ENCODE data around the gene C1QTNF9B. TPM values are rescaled to one million over a fixed set of nuclear protein-coding genes. Genes with fewer than 3 reads are reported as not detected.

C1QTNF9B gene
- total RNA-seq, 6 donors from 2014 or later, result not detected

DNA sequence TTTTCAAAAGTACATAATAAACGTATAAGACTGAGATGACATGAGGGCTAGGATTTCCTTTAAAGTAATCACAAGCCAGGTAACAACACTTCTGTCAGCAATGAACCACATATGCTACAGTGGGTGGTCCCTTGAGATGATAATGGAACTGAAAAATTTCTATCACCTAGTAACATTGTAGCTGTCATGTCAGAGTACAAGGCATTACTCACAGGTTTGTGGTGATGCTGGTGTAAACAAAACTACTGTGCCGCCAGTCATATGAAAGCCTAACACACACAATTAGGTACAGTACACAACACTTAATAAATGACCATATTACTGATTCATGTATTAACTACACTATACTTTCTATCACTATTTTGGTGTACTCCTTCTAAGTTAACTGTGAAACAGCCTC, 45.0 kb downstream of the C1QTNF9B start:
- TF ChIP-seq CTCF (IDR thresholded peaks at IDR 0.05) (no peak), EP300 (IDR thresholded peaks at IDR 0.05) (no peak), POLR2A (IDR thresholded peaks at IDR 0.05) (no peak), POLR2AphosphoS5 (IDR thresholded peaks at IDR 0.05) (no peak)
- H3K27ac ChIP-seq, result no peak overlapping the region
- no peaks in the 10 kb centered on the region for H3K4me1 ChIP-seq
- H3K4me3 ChIP-seq, result no peak overlapping the region
- H3K36me3 ChIP-seq, result peaks cover 0 to 5% (median 0%) of the 10 kb centered on the region in 4 donors
- no peaks in the 10 kb centered on the region for H3K27me3 ChIP-seq
- no peaks in the 10 kb centered on the region for H3K9me3 ChIP-seq
- ATAC-seq (ENCODE audit: low FRiP score in 2 of 2) (no peak), DNase-seq (no peak)
- 50 to 100% methylated on average over 1 to 2 of the region's 2 CpGs for WGBS, 2 donors

DNA sequence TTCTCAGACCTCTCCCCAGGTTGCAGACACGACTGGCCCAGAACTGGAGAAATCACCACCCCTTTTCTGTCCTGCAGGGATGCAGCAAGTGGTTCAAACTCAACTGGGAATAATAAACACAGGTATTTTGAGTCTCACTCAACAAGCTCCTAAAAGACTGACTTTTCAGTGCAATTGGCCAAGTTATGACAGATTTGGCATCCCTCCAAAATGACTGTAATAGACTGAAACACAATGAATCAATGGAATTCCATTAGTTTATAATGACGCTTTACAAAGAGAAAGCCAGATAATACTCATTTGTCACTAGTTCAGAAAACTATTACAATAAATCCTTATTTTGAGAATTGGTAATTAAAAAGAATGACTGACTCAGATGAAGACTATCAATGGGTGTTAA, 46.2 kb downstream of the C1QTNF9B start:
- TF ChIP-seq EP300 (IDR thresholded peaks at IDR 0.05), result no peak
- no peak for TF ChIP-seq CTCF (IDR thresholded peaks at IDR 0.05)
- no peak for TF ChIP-seq POLR2AphosphoS5 (IDR thresholded peaks at IDR 0.05)
- TF ChIP-seq POLR2A (IDR thresholded peaks at IDR 0.05), result no peak
- Histone ChIP-seq H3K36me3 (peaks cover 0 to 4% (median 0%) of the 10 kb centered on the region in 4 donors), H3K9me3 (no peaks in the 10 kb centered on the region), H3K27me3 (no peaks in the 10 kb centered on the region), H3K27ac (no peak overlapping the region), H3K4me3 (no peak overlapping the region), H3K4me1 (no peaks in the 10 kb centered on the region)
- no peak for ATAC-seq (ENCODE audit: low FRiP score in 2 of 2)
- WGBS, 2 donors, result 80 to 91% methylated on average over 2 of the region's 2 CpGs
- no peak for DNase-seq

DNA sequence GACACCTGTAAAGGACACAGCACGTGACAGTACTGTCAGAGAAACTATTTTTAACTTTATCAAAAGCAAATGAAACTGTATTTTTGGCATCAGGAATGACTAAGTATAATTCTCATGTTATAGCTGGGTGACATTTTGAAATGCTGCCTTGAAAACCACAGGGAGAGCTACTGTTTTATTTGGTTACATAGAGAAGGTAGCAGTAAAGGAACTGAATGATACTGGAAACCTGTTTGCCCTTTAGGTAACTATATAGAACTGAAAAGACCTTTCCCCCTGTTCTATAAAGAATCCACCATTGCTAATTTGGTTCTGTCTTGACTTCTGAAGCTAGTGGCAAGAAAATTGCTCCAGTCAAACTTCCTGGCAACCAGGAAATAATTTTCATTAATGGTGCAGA, 47.2 kb downstream of the C1QTNF9B start:
- DNase-seq, result no peak
- Histone ChIP-seq H3K36me3 (no peaks in the 10 kb centered on the region), H3K9me3 (no peaks in the 10 kb centered on the region), H3K27ac (no peak overlapping the region), H3K4me1 (no peaks in the 10 kb centered on the region), H3K4me3 (no peak overlapping the region), H3K27me3 (no peaks in the 10 kb centered on the region)
- 75 to 92% methylated on average over 1 of the region's 1 CpG for WGBS, 2 donors
- ATAC-seq (ENCODE audit: low FRiP score in 2 of 2), result no peak
- TF ChIP-seq POLR2AphosphoS5 (IDR thresholded peaks at IDR 0.05) (no peak), EP300 (IDR thresholded peaks at IDR 0.05) (no peak), POLR2A (IDR thresholded peaks at IDR 0.05) (no peak), CTCF (IDR thresholded peaks at IDR 0.05) (no peak)

DNA sequence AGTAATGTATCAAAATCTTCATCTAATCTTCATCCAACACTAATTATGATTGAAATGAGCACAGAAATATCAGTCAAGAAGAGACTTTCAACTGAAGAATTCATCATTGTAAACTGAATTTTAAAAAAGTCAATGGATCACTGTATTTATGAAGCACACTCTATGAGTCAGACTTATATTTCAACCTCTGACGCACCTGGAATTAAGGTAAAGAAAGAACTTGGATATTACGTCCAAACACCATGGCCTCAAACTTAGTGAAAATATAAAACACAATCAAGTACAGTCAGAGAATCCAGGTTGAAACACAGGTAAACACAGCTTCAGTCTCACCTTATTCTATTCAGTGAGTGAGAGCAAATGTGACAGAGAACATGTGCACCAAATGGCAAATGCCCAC, 47.6 kb downstream of the C1QTNF9B start:
- H3K36me3 ChIP-seq, result no peaks in the 10 kb centered on the region
- H3K4me3 ChIP-seq, result no peak overlapping the region
- no peaks in the 10 kb centered on the region for H3K9me3 ChIP-seq
- 98 to 100% methylated on average over 2 of the region's 2 CpGs for WGBS, 2 donors
- DNase-seq, result no peak
- H3K27me3 ChIP-seq, result no peaks in the 10 kb centered on the region
- no peak for ATAC-seq (ENCODE audit: low FRiP score in 2 of 2)
- TF ChIP-seq POLR2A (IDR thresholded peaks at IDR 0.05) (no peak), EP300 (IDR thresholded peaks at IDR 0.05) (no peak), POLR2AphosphoS5 (IDR thresholded peaks at IDR 0.05) (no peak), CTCF (IDR thresholded peaks at IDR 0.05) (no peak)
- H3K27ac ChIP-seq, result no peak overlapping the region
- no peaks in the 10 kb centered on the region for H3K4me1 ChIP-seq

DNA sequence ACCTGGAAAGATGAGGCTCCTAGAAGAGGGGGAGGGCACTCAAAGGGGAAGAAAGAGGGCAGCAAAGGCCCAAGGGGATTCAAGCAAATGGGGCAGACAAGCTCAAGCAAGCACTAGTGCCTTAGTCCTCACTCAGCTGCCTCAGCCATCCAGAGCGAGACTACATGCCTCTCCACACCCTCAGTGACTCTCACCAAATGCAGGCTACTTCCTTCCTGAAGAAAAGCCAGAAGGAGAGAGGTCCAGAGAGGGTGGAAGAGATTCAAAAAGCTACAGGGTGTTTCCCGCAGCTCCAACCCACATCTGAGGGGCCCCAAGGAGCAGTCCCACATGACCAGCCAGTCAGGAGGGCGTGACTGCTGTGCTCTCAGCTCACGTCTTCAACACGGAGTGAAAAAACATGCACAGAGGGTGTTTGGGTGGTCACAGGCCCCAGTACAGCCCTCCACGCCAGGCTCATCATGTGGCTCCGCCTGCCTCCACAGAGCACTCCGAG, 48.6 kb downstream of the C1QTNF9B start:
- H3K36me3 ChIP-seq, result no peaks in the 10 kb centered on the region
- no peaks in the 10 kb centered on the region for H3K9me3 ChIP-seq
- no peak for TF ChIP-seq CTCF (IDR thresholded peaks at IDR 0.05)
- no peak for TF ChIP-seq POLR2AphosphoS5 (IDR thresholded peaks at IDR 0.05)
- no peak for TF ChIP-seq EP300 (IDR thresholded peaks at IDR 0.05)
- no peak for TF ChIP-seq POLR2A (IDR thresholded peaks at IDR 0.05)
- DNase-seq (peak in 1 of 2 donors; percentile 41), ATAC-seq (ENCODE audit: low FRiP score in 2 of 2) (peak in 1 of 2 donors; percentile 35)
- no peaks in the 10 kb centered on the region for H3K4me1 ChIP-seq
- no peaks in the 10 kb centered on the region for H3K27me3 ChIP-seq
- H3K4me3 ChIP-seq, result no peak overlapping the region
- 70 to 85% methylated on average over 5 to 8 of the region's 8 CpGs for WGBS, 2 donors
- no peak overlapping the region for H3K27ac ChIP-seq

All from upper lobe of left lung (tissue), 6 donors.